ENCODE measurements around the gene B3GALT6.

The B3GALT6 gene

DNA sequence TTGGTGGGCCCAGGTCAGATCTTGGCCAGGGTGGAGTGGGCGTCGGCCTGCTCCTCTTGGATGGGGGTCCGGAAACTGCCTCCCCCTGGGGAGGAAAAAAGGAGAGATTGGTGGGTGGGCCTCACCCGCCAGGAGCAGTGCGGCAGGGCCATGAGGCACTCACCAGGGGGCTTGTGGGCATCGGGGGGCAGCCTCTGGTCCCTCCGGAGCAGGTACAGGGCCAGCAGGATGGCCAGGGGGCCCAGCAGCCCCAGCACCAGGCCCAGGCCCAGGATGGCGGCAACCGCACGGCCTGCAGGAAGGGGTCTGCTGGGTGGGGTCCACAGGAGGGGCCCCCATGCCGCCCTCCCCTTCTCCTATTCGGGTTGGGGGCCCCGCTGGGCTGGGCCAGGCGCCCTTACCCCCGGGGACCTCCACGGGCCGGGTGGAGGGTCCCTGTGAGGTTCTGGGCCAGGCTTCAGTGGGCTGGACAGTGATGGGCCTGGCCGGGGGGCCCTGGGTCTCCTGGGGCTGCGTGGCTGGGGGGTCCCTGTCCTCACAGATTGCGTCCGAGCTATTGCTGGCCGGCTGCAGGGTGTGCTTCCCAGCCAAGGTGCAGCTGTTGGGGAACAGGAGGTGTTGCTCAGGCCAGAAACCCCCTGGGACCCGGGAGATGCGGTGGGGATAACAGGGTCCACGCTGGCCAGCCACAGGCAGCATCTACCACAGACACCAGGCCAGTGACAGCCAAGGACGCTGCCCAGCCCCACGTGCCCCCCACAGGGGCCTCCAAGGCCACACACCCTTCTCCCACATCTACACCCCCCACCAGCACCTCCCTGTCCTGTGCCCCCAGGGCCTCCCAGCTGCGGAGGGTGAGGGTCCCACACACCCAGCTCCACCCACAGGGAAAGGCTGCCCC is 20.2 kb upstream of the B3GALT6 start:
- TF ChIP-seq, protein P1, sequence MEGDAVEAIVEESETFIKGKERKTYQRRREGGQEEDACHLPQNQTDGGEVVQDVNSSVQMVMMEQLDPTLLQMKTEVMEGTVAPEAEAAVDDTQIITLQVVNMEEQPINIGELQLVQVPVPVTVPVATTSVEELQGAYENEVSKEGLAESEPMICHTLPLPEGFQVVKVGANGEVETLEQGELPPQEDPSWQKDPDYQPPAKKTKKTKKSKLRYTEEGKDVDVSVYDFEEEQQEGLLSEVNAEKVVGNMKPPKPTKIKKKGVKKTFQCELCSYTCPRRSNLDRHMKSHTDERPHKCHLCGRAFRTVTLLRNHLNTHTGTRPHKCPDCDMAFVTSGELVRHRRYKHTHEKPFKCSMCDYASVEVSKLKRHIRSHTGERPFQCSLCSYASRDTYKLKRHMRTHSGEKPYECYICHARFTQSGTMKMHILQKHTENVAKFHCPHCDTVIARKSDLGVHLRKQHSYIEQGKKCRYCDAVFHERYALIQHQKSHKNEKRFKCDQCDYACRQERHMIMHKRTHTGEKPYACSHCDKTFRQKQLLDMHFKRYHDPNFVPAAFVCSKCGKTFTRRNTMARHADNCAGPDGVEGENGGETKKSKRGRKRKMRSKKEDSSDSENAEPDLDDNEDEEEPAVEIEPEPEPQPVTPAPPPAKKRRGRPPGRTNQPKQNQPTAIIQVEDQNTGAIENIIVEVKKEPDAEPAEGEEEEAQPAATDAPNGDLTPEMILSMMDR (IDR thresholded peaks at IDR 0.05): no peak

- TF ChIP-seq, protein P1 (IDR thresholded peaks at IDR 0.05): no peak
Measured at GRCh38 chr1:1212780-1213344, 19.2 kb upstream of the B3GALT6 start.

- TF ChIP-seq, protein P1 (IDR thresholded peaks at IDR 0.05): no peak
Measured at GRCh38 chr1:1213345-1214265, 18.4 kb upstream of the B3GALT6 start, which contains the start of gene TNFRSF4. TSS of gene TNFRSF4 (minus strand) at chr1:1214153. CDS start at chr1:1214127, 26 bp downstream.

DNA sequence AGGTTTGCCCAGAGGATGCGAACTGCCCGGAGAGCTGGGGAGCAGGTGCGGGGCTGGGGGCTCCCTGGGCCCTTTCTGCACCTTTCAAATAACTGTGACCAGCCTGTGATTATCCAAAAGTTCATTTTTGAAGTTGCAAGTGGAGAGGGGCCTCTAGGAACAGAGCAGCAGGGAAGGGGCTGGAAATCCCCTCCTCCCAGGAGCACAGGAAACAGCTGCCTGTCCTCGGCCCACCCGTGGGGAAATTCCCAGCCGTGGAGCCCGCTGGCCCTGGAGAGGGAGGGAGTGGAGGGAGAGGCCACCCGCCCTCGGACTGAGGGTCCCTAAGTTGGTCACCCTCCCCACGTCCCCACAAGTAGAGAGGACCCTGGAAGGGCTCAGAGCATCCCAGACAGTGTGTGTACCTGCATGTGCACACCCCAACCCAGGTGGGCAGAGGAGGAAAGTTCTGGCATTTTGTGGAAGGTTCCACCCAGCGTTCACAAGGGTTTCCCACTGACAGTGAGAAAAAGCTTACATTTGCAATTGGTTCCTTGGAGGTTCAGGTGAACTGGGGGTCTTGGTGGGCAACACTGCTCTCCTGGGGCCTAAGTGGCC is 16.9 kb upstream of the B3GALT6 start:
- TF ChIP-seq, protein P1 (IDR thresholded peaks at IDR 0.05): no peak

DNA sequence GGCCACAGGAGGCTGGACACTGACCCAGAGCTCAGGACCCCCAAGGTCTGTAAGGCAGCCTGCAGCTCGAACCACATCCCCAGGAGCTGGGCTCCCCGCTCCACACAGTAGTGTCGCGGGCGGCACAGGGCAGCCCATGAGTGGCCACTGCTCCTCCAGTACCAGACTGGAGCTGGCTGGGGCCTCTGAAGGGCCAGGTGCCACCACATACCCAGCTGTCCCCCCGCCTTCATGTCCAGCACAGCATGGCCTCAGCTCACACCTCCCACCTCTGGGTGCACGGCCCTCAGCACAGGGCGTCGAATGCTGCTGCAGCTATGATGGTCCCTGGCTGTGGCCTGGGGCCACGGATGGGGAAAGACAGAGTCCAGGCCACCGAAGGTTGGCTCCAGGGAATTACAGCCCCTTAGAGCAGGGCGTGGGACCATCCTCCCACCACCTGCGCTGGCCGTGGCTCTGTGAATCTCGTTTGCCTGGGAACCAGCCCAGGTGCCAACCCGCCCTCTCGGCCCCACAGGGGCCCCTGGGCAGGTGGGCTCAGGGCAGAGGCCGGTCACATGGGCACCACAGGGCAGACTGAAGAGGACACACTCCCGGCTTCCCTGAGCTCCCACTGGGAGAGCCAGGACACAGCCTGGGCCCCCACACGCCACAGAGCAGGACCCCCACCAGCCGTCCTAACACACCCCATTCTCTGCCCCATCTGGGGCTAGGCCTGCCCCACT is 16.0 kb upstream of the B3GALT6 start:
- TF ChIP-seq, protein P1 (IDR thresholded peaks at IDR 0.05): no peak

DNA sequence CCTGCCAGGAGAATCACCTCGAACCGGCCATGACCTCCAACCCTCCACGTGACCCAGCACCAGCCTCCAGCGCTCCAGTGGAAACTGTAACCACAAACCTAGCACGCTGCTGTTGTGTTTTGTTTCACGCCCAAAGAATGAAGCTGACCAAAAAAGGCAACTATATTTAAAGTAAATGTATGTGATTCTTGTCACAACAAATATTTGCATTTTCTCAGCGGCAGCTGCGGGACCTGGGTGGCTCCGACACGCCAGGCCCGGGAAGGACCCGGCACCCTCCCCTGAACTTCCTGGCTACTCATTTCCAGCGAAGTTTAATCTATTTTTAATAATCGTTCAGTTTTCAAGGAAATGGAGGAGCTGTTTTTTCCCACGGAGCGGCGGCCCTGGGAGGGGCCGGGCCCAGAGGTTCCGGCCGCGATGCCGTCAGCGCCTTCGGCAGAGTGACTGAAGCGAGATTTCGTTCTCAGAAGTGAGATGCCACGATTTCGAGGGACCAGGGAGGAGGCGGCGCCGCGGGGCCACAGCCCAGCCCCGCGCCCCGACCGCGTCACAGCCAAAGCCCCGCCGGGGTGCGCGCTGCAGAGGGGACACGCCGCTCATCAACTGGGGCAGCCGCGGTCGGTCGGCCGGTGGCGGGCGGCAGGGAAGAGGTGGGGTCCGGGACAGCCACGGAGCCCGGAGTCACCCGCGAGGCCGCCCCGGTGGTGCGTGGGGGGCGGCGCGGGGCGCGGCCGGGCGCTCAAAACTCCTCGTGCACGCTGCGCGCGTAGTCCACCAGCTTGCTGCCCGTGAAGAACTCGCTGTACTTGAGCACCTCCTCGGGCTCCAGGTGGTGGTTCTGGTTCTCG is 15.0 kb upstream of the B3GALT6 start:
- TF ChIP-seq, protein P1 (IDR thresholded peaks at IDR 0.05): no peak

All from LNCAP (cell line).